COLO668 (cell line): ENCODE results near the gene DRAP1.
"Not testable (repeated sequence)": the region's sequence is repeated elsewhere in the genome, so short reads cannot be mapped to it uniquely, and the experiment has no call there.

Experiments
- DNase-seq: peaks from one replicate; lab custom pipeline; 2025; ENCODE audit not compliant: unreplicated experiment; lab: John Stamatoyannopoulos, UW

DRAP1 gene

GRCh38 chr11:65886826-65887722 lies 32.2 kb upstream of the DRAP1 start:
- DNase-seq = no peak

GRCh38 chr11:65887723-65888162 lies 31.5 kb upstream of the DRAP1 start:
- no peak for DNase-seq

- peak; percentile 97 for DNase-seq
Measured at GRCh38 chr11:65888163-65888814, 30.9 kb upstream of the DRAP1 start, which contains the start of gene FIBP. Gene FIBP (minus strand): TSS chr11:65888471. CDS start chr11:65888418, 53 bp downstream.

GRCh38 chr11:65890324-65891218 lies 28.7 kb upstream of the DRAP1 start, which contains the start of gene CCDC85B:
Gene CCDC85B (plus strand): TSS chr11:65890673. CDS start chr11:65890784, 111 bp downstream.
- DNase-seq = peak; percentile 98

- peak; percentile 70 for DNase-seq
Measured at GRCh38 chr11:65891219-65892136, 27.7 kb upstream of the DRAP1 start.

- DNase-seq = not testable (repeated sequence)
Measured at GRCh38 chr11:65892137-65892540, 27.1 kb upstream of the DRAP1 start.

- DNase-seq = no peak
Measured at GRCh38 chr11:65892661-65893317, 26.4 kb upstream of the DRAP1 start.

GRCh38 chr11:65894034-65894591 lies 25.1 kb upstream of the DRAP1 start:
- no peak for DNase-seq

- no peak for DNase-seq
Measured at GRCh38 chr11:65895482-65895981, 23.7 kb upstream of the DRAP1 start.

- DNase-seq = no peak
Measured at GRCh38 chr11:65896034-65896999, 22.9 kb upstream of the DRAP1 start.

GRCh38 chr11:65897020-65897471 lies 22.2 kb upstream of the DRAP1 start:
- no peak for DNase-seq

- peak; percentile 65 for DNase-seq
Measured at GRCh38 chr11:65898656-65899355, 20.4 kb upstream of the DRAP1 start.

GRCh38 chr11:65899356-65900124 lies 19.7 kb upstream of the DRAP1 start:
- no peak for DNase-seq

- DNase-seq = peak; percentile 93
Measured at GRCh38 chr11:65900125-65900898, 18.9 kb upstream of the DRAP1 start, which contains the start of gene FOSL1. Gene FOSL1 (minus strand): TSS chr11:65900388. CDS start chr11:65900339, 49 bp downstream.

GRCh38 chr11:65900899-65901180 lies 18.4 kb upstream of the DRAP1 start:
- DNase-seq = no peak

- no peak for DNase-seq
Measured at GRCh38 chr11:65903068-65903481, 16.2 kb upstream of the DRAP1 start.
